ENCODE data around the gene SRL.

- TF ChIP-seq CTCF (IDR thresholded peaks at IDR 0.05 in 8 of 11, conservative IDR thresholded peaks at IDR 0.05 in 3 of 11) (no peak), POLR2A (IDR thresholded peaks at IDR 0.05) (no peak), POLR2AphosphoS5 (IDR thresholded peaks at IDR 0.05) (no peak)
These were observed 34.0 kb upstream of the SRL start for GRCh38 chr16:4275861-4276260.
